IPS DF 19.7 (cell line): Measurements from ENCODE around the gene GLS2.
"Not testable (repeated sequence)": the region's sequence is repeated elsewhere in the genome, so short reads cannot be mapped to it uniquely, and the experiment has no call there.

Experiments
- DNase-seq: peaks from one replicate; pipeline ENCODE4 v3.0.0-alpha.2; 2013; ENCODE audit warnings: low read depth, low spot score

GLS2 gene

DNA sequence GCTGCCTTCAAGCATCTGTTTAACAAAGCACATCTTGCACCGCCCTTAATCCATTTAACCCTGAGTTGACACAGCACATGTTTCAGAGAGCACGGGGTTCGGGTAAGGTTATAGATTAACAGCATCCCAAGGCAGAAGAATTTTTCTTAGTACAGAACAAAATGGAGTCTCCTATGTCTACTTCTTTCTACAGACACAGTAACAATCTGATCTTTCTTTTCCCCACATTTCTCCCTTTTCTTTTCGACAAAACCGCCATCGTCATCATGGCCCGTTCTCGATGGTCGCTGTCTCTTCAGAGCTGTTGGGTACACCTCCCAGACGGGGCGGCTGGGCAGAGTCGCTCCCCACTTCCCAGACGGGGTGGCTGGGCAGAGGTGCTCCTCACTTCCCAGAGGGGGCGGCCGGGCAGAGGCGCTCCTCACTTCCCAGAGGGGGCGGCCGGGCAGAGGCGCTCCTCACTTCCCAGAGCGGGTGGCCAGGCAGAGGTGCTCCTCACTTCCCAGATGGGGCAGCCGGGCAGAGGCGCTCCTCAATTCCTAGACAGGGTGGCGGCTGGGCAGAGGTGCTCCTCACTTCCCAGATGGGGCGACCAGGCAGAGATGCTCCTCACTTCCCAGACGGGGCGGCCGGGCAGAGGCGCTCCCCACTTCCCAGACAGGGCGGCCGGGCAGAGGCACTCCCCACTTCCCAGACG lies 5.6 kb upstream of the GLS2 start:
- DNase-seq = not testable (repeated sequence)

- no peak for DNase-seq
Measured at GRCh38 chr12:56490360-56490759, 2.4 kb upstream of the GLS2 start.

DNA sequence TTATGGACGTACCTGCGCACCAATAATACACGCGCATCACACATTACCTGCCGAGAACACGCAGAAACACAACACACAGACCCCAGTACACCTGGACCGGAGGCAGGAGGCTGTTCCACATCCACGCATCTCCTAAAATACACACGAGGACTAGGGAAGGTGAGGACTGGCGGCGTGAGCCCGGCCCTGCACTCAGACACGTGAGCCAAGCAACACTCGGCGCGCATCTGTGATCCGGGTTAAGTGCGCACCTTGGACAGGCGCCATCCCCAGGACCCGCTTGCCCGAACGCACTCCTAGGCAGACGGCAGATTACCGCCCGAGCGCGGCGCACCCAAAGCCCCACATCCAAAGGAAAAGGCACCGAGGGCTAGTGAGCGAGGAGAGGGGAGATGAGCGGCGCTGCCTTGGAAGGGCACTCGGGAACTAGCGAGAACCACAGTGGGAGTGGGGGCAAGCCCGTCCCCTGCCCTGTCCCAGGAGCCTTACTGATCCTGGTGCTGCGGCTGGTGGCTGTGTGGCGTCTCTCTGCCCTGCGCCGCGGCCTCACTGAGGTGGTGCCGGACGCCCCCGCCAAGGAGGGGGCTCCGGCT lies 417 bp downstream of the GLS2 start:
- DNase-seq = no peak

DNA sequence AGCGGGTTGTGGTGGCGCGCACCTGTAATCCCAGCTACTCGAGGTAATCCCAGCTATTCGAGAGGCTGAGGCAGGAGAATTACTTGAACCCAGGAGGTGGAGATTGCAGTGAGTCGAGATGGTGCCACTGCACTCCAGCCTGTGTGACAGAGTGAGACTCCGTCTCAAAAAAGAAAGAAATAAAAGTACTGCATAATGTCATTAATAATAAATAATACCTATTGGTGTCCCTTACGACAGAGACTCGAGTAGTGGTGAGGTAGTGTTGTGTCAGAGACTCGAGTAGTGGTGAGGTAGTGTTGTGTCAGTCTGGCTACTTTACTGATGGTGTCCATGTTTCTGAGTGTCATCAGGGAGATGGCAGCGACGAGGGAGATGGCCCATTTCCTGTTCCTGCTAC lies 1.3 kb downstream of the GLS2 start:
- no peak for DNase-seq

DNA sequence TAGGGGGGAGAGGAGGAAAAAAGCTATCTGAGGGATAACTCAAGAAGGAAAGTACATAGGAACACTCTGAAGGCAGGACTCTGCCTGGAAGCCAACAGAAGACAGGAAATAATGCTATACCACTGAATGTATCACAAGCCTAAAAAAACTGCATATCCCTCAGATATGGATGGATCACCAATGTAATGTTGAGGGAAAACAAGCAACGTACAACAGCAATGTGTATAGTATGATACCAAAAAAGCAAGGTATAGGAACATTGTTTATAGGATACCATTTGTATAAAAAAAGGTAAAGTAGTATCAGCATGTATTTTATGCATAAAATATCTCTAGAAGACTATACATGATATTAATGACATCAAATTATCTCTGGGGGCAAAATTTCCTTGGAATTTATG lies 3.4 kb downstream of the GLS2 start:
- DNase-seq = no peak

- DNase-seq = no peak
Measured at GRCh38 chr12:56479625-56480024, 8.3 kb downstream of the GLS2 start.

DNA sequence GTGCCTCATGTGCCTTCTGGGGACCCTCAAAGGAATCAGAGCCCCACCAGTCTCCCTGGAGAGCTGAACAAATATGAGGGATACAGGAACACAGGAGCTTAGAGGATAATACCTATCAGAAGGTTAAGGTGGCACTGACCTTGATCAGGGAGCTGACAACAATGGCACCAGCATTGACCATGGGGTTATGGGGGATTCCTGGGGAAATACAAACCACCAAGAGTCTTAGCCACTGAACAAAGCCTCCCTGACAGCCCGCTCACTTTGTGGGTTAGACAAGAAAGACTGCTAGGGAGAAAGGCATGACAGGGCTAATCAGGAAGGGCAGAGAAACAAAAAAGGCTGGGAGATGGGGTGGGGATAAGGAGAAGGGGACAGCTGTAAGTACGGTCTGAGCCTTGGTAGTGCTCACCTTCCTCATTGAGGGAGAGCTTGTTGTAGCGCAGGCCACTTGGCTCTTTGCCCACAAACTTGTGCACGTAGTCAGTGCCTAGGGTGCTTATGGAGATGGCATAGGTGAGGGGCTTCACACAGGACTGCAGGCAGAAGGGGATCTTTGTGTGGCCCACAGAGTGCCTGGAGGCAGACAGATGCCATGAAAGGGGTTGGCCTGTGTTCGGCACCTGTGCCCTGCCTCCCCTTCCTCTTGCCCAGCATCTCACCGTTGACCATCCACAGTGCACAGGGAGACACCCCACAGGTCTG lies 10.3 kb downstream of the GLS2 start:
- DNase-seq = no peak

DNA sequence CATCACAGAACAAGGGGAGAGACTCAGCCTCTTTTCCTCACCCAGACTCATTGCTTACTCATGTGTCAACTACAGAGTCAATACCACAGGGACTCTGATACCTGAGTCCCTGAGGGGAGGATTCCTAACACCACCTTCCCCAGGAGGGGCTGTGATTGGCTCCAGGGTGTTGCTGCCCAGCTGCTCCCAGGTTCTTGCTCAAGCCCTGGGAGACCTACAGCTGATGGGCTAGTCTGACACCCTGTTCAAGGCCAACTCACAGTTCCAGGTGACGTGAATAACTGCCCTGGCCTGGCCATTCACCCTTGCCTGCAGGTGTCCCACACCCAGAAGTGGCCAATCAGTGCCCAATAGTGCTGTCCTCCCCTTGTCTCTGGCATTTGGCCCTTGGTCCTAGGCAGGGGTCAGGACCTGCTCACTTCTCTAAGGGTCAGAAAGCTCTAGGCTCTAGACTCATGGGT lies 11.0 kb downstream of the GLS2 start:
- DNase-seq = no peak

- no peak for DNase-seq
Measured at GRCh38 chr12:56476143-56476542, 11.8 kb downstream of the GLS2 start.

DNA sequence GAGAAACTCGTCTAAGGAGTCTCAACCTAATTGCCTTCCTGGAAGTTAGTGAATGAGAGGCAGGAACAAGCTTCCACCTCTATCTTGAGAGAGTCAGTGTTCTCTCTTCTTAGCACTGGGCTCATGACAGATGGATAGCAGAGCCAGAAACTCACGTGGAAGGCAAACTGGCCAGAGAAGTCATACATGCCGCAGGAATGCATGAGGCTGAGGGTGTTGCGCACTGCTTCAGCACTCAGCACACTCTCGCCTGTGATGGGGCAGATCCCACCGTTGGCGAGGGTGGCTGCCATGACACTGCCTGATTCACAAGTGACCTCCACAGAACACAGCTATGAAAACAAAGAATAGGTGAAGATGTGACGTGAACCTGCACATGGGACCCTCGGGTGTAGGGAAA lies 13.6 kb downstream of the GLS2 start:
- DNase-seq = no peak

DNA sequence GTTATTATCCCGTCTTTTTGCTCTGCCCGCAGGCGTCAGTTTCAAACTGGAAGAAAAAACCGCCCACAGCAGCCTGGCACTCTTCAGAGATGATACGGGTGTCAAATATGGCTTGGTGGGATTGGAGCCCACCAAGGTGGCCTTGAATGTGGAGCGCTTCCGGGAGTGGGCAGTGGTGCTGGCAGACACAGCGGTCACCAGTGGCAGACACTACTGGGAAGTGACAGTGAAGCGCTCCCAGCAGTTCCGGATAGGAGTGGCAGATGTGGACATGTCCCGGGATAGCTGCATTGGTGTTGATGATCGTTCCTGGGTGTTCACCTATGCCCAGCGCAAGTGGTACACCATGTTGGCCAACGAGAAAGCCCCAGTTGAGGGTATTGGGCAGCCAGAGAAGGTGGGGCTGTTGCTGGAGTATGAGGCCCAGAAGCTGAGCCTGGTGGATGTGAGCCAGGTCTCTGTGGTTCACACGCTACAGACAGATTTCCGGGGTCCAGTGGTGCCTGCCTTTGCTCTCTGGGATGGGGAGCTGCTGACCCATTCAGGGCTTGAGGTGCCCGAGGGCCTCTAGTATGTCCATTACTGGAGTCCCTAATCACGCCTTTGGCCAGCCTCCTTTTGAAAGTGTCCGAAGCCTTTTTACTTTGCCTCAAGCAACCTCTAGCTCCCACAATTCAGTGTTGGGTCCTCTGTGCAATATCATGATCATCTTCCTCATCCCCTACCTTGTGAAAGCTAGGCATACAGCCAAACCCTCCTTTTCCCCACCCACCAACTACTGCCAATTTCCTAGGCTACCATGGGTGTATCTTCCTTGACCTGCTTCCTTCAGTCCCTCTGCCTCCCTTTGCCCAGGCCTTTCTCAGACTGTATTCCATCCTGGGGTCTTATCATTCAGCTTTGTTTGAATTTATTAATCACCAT lies 18.7 kb downstream of the GLS2 start:
- DNase-seq = no peak

- no peak for DNase-seq
Measured at GRCh38 chr12:56468216-56469006, 19.6 kb downstream of the GLS2 start, which contains the start of gene SPRYD4. TSS of gene SPRYD4 (plus strand) at chr12:56468578. CDS start at chr12:56468592, 14 bp downstream.

DNA sequence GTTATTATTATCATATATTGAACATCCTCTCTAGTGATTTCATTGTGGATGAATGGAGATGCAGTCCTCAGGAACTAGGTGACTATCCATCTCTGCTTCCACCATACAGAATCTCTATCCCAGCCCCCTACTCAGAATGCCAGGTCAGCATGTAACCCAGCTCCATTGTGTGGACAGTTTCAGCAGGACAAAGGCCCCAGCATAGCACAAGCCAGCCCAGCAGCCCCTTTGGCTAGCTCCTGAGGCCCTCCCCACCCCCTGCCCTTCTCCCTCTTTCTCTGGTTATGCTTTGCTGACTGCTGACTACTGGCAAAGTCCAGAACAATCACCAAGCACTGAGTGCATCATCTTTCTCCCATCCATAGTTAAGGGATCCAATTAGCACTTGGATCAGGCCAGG lies 25.4 kb downstream of the GLS2 start:
- DNase-seq = no peak

DNA sequence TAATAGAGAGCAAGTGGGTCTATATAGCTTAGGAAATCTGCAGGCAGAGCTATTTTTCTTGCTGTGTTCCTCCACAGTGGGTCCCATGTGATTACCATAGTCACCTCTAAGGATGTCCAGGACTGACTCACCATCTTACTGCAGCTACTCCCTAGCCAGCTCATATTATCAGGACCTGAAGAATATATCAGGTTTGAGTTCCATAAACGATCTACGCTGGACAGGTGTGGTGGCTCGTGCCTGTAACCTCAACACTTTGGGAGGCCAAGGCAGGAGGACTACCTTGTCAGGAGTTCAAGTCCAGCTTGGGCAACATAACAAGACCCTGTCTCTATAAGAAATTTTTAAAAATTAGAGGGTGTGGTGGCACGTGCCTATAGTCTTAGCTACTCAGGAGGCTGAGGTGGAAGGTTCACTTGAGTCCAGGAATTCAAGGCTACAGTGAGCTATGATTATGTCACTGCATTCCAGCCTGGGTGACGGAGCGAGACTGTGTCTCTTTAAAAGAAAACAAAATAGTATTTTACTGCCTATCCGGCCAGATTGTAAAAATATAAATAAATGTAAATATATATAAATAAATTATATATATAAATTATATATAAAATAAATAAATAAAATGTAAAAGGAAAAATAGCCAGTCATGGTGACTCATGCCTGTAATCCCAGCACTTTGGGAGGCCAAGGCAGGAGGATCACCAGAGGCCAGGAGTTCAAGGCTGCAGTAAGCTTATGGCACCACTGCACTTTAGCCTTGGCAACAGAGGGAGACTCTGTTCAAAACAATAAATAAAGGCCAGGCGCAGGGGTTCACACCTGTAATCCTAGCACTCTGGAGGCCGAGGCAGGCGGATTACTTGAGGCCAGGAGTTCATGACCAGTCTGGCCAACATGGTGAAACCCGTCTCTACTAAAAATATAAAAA lies 26.5 kb downstream of the GLS2 start:
- no peak for DNase-seq

GRCh38 chr12:56457817-56458216 lies 30.1 kb downstream of the GLS2 start:
- DNase-seq = no peak

DNA sequence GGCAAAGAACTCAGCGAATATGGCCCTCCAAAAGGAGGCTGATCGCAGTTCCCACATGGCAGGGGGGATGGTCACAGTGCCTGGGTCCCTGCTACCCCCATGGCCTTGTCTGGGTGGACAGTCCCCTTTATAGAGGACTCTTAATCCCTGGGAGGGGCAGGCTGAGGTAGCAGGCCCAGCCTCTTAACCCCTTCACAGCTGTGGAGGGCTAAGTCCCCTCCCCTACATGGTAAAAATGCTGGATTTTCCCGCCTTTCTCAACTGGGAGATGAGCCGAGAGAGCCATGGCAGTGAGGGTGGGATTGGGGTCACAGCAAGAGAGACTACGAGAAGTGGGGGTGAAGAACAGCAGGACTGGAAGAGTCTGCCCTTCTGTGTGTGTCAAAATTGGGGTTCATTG lies 33.4 kb downstream of the GLS2 start, which contains the start of gene MIP:
TSS of gene MIP (minus strand) at position 101 of the 400 bp plus-strand sequence. CDS start at position 57, 44 bp downstream.
- DNase-seq = no peak

GRCh38 chr12:56451147-56451546 lies 36.8 kb downstream of the GLS2 start:
- no peak for DNase-seq

DNA sequence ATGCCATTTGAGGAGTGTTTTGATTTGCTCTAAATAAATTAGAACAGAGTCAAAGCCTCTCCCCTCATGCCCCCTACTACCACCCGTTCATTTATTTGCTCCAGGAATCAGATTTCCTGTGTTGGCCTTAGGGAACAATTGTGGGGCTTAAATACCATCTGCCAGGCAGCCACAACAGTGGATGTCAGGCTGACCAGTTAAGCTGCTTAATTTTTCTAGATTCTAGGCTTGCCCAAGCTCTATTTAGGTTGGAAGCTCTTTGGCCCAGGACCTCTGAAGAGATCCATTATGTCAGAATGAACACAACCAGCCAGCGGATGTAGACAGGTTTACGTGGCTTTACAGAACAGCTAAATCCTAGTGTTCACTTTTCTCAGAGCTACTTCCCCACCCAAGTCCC lies 37.7 kb downstream of the GLS2 start:
- no peak for DNase-seq

DNA sequence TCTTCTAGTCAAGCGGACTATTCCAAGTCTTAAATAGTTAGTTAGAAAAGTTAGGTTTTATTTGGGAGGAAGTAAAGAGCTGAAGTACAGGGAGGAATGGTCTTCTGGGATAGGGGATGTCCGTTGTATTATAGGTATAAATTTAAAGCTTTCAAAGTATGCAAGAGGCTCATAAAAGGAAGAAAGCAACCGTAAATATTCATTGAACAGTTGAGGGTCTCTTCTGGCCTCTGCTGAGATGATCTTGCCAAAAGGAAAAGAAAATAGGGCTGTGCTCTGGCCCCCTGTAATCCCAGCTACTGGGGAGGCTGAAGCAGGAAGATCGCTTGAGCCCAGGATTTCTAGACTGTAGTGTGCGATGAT lies 38.4 kb downstream of the GLS2 start:
- no peak for DNase-seq
